PC-9 (cell line): ENCODE measurements around the gene SPATA12. TPM values are rescaled to one million over a fixed set of nuclear protein-coding genes. Genes with fewer than 3 reads are reported as not detected.

Experiments used
- BruUV-seq: library from RNA; stranded (reverse); fragments of 400-500 nt; replicated peaks from 2 replicates; lab custom pipeline; 2021; lab: Mats Ljungman, UMichigan
- CTCF ChIA-PET: fragments of 300-600 bp; sonication (Branson Sonifier 250); formaldehyde crosslinking; loops from one replicate; lab custom pipeline; 2022; ENCODE audit warnings: antibody characterized with exemption; lab: Charles Lee
- POLR2A ChIA-PET: fragments of 300-600 bp; sonication (Branson Sonifier 250); formaldehyde crosslinking; loops from one replicate; lab custom pipeline; 2022; ENCODE audit warnings: antibody characterized with exemption; ENCODE audit not compliant: unreplicated experiment; lab: Charles Lee
- DNase-seq, 2 experiments: peaks; one replicate each; pipeline versions ENCODE4 v3.0.0 to v3.0.0-alpha.2; 2015 to 2022; ENCODE audit warnings: mixed read lengths in 1 of 2
- H2AFZ ChIP-seq: fragments of 200-600 bp; sonication (generic); 2 replicates; pipeline ENCODE4 v1.8.1; 2017; ENCODE audit warnings: antibody characterized with exemption
- H3F3A ChIP-seq: fragments of 200-600 bp; sonication (generic); 2 replicates; pipeline ENCODE4 v1.8.1; 2017; ENCODE audit warnings: antibody characterized with exemption, mild to moderate bottlenecking, low read depth; ENCODE audit not compliant: insufficient read depth
- H3K27ac ChIP-seq: fragments of 200-600 bp; sonication (generic); 2 replicates; pipeline ENCODE4 v1.6.1; 2016; ENCODE audit warnings: mixed run types
- H3K27me3 ChIP-seq: fragments of 200-600 bp; sonication (generic); 2 replicates; pipeline ENCODE4 v1.6.1; 2016; ENCODE audit warnings: low read depth, mixed run types; ENCODE audit not compliant: insufficient read depth
- H3K36me3 ChIP-seq: fragments of 200-600 bp; sonication (generic); 2 replicates; pipeline ENCODE4 v1.6.1; 2016; ENCODE audit warnings: low read depth, mixed run types
- H3K4me1 ChIP-seq: fragments of 200-600 bp; sonication (generic); replicated peaks from 2 replicates; pipeline ENCODE4 v1.6.1; 2016; ENCODE audit warnings: mixed run types; ENCODE audit not compliant: insufficient read depth
- H3K4me2 ChIP-seq: fragments of 200-600 bp; sonication (generic); 2 replicates; pipeline ENCODE4 v1.6.1; 2017; ENCODE audit warnings: mixed run types
- H3K4me3 ChIP-seq: fragments of 200-600 bp; sonication (generic); 2 replicates; pipeline ENCODE4 v1.6.1; 2016; ENCODE audit warnings: mixed run types
- H3K79me2 ChIP-seq: fragments of 200-600 bp; sonication (generic); 2 replicates; pipeline ENCODE4 v1.6.1; 2017; ENCODE audit warnings: low read depth, mixed run types
- H3K9me2 ChIP-seq: fragments of 200-600 bp; sonication (generic); 2 replicates; pipeline ENCODE4 v1.8.1; 2017; ENCODE audit warnings: mild to moderate bottlenecking; ENCODE audit not compliant: insufficient read depth
- H3K9me3 ChIP-seq: fragments of 200-600 bp; sonication (generic); 2 replicates; pipeline ENCODE4 v1.8.1; 2016; ENCODE audit warnings: low read depth; ENCODE audit not compliant: insufficient read depth
- H4K20me1 ChIP-seq: fragments of 200-600 bp; sonication (generic); 2 replicates; pipeline ENCODE4 v1.8.1; 2017; ENCODE audit not compliant: insufficient read depth
- EZH2 ChIP-seq: fragments of 200-600 bp; sonication (generic); IDR thresholded peaks from 2 replicates; pipeline ENCODE4 v1.8.0; 2017; ENCODE audit warnings: antibody characterized with exemption, low read depth
- intact Hi-C: fragments of 100-400 bp; cut with micrococcal nuclease; formaldehyde crosslinking; loops from one replicate; pipeline ENCODE4 v1.10.0; 2022; ENCODE audit not compliant: unreplicated experiment
- total RNA-seq: library from RNA; stranded (reverse); gene quantifications from 2 replicates; pipeline ENCODE4 v1.2.3, GENCODE V29; 2021
- TF ChIP-seq, protein P1 (sequence below): fragments of 200-600 bp; sonication (generic); conservative IDR thresholded peaks from 2 replicates; pipeline ENCODE4 v1.6.1; 2017; ENCODE audit warnings: mixed run types, antibody characterized with exemption, mild to moderate bottlenecking, moderate library complexity

SPATA12 gene
- total RNA-seq, 1 experiment from 2014 or later = 0.57 TPM

DNA sequence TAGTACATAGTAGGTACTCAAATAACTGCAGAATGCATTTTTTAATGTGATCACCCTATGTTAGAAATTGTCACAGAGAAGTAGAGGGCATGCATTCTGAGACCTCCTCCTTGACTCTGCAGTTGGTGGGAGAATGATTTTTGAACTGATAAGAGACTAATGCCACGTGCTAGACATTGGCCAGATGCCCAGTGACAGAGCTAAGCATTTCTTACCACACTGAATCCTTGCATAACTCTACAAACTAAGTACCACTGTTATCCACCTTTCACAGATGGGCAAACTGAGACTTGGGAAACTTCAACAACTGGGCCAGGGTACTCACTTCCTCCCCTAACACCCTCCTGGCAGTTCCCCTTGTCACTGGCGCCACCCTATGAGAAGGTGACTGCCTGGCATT lies 33.5 kb upstream of the SPATA12 start:
- H2AFZ ChIP-seq = no peak overlapping the region
- H3K9me2 ChIP-seq = no peaks in the 10 kb centered on the region
- no peaks in the 10 kb centered on the region for H4K20me1 ChIP-seq
- no peak overlapping the region for H3K4me2 ChIP-seq
- H3K9me3 ChIP-seq = no peaks in the 10 kb centered on the region
- no peaks in the 10 kb centered on the region for H3F3A ChIP-seq
- no peaks in the 10 kb centered on the region for H3K79me2 ChIP-seq
- no peaks in the 10 kb centered on the region for H3K4me1 ChIP-seq
- no TSS peak for BruUV-seq
- no peak for DNase-seq
- H3K36me3 ChIP-seq = no peaks in the 10 kb centered on the region
- TF ChIP-seq, protein P1, sequence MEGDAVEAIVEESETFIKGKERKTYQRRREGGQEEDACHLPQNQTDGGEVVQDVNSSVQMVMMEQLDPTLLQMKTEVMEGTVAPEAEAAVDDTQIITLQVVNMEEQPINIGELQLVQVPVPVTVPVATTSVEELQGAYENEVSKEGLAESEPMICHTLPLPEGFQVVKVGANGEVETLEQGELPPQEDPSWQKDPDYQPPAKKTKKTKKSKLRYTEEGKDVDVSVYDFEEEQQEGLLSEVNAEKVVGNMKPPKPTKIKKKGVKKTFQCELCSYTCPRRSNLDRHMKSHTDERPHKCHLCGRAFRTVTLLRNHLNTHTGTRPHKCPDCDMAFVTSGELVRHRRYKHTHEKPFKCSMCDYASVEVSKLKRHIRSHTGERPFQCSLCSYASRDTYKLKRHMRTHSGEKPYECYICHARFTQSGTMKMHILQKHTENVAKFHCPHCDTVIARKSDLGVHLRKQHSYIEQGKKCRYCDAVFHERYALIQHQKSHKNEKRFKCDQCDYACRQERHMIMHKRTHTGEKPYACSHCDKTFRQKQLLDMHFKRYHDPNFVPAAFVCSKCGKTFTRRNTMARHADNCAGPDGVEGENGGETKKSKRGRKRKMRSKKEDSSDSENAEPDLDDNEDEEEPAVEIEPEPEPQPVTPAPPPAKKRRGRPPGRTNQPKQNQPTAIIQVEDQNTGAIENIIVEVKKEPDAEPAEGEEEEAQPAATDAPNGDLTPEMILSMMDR = no peak
- no peak for TF ChIP-seq EZH2
- CTCF ChIA-PET = interaction anchor here (0.5 kb wide), 1 partner anchor 120 kb away, joined by 9 read pairs; no protein-coding TSS in a partner anchor
- no peak overlapping the region for H3K4me3 ChIP-seq
- intact Hi-C loops = no loop called here
- POLR2A ChIA-PET = no interaction called here
- no peak overlapping the region for H3K27ac ChIP-seq
- no peaks in the 10 kb centered on the region for H3K27me3 ChIP-seq

DNA sequence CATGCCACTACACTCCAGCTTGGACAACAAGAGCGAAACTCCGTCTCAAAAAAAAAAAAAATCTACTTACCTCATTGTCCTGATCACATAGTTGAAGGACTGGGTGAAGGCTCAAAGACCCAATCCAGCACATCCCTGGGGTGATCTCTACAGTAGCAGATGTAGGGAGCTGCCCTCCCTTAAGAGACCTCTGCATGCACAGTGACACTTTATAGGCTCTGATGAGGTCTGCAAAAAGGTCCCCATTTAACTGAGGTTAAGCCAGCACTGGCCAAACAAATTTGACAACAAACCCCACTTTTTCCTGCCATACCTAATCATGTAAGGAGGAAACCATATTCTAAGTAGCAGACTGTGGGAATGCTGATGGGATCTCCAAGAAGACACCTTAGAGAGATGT lies 31.1 kb upstream of the SPATA12 start:
- Histone ChIP-seq H3K27ac (no peak overlapping the region), H4K20me1 (no peaks in the 10 kb centered on the region), H3F3A (no peaks in the 10 kb centered on the region), H3K36me3 (0 out of 2 replicates have a peak, but pooled peaks cover 5% of the 10 kb centered on the region), H3K4me2 (no peak overlapping the region), H3K9me2 (no peaks in the 10 kb centered on the region), H3K9me3 (no peaks in the 10 kb centered on the region), H3K79me2 (no peaks in the 10 kb centered on the region), H3K4me3 (no peak overlapping the region), H2AFZ (no peak overlapping the region), H3K4me1 (no peaks in the 10 kb centered on the region), H3K27me3 (no peaks in the 10 kb centered on the region)
- no peak for TF ChIP-seq EZH2
- intact Hi-C loops = no loop called here
- no peak for DNase-seq
- no TSS peak for BruUV-seq
- ChIA-PET POLR2A (no interaction called here), CTCF (no interaction called here)

DNA sequence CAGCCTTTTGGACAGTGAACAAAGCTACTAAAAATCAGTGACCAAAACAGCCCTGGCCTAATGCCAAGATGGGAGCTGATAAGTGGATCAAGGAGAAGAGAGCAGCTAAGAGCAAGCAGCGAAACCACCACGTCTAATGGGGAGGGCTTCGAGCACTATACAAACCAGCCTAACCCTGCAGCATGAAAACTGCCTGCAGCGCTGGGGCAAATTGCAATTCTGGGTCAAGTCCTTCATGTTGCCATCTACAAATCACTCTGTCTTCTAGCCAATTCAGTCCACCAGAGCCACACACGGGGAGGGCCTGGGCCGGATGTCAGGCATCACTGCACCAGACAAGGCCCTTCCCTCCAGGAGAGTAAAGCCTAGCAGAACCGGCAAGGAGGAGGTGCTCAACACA lies 30.5 kb upstream of the SPATA12 start:
- intact Hi-C loops = no loop called here
- no peak for DNase-seq
- Histone ChIP-seq H3K36me3 (0 out of 2 replicates have a peak, but pooled peaks cover 5% of the 10 kb centered on the region), H3K27ac (no peak overlapping the region), H3K4me1 (no peaks in the 10 kb centered on the region), H3K79me2 (no peaks in the 10 kb centered on the region), H3K4me2 (no peak overlapping the region), H3K27me3 (no peaks in the 10 kb centered on the region), H3K9me3 (no peaks in the 10 kb centered on the region), H3K9me2 (no peaks in the 10 kb centered on the region), H4K20me1 (no peaks in the 10 kb centered on the region), H3K4me3 (no peak overlapping the region), H3F3A (no peaks in the 10 kb centered on the region), H2AFZ (no peak overlapping the region)
- TF ChIP-seq, protein P1 = no peak
- TF ChIP-seq EZH2 = no peak
- BruUV-seq = no TSS peak
- ChIA-PET CTCF (no interaction called here), POLR2A (no interaction called here)

DNA sequence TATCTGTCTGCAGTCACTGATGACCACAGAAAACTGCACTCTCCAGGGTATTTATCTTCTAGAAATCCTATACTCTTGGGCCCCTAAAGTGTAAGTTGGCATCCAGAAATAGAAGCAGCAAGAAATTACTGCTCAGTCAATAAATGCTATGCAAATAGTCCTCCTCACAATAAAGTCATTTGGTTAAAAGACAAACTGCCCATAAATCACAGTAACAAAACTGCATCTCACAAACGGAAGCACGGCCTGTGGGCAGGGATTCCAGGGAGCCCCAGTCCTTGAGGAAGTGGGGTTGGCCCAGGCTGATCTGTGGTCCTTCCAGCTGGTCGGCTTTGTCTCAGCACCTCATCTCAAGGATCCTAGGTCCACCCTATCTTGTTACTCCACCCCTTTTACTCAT lies 29.7 kb upstream of the SPATA12 start:
- DNase-seq = no peak
- no TSS peak for BruUV-seq
- CTCF ChIA-PET = no interaction called here

More for the DNA sequence above, 29.7 kb upstream of the SPATA12 start:
- no peak overlapping the region for H3K4me2 ChIP-seq
- H3K27ac ChIP-seq = no peak overlapping the region
- no peaks in the 10 kb centered on the region for H3K4me1 ChIP-seq
- H3K9me3 ChIP-seq = no peaks in the 10 kb centered on the region
- intact Hi-C loops = no loop called here
- H3K27me3 ChIP-seq = no peaks in the 10 kb centered on the region
- H3K9me2 ChIP-seq = no peaks in the 10 kb centered on the region
- POLR2A ChIA-PET = no interaction called here
- no peak overlapping the region for H3K4me3 ChIP-seq
- H3K36me3 ChIP-seq = 0 out of 2 replicates have a peak, but pooled peaks cover 5% of the 10 kb centered on the region
- no peak overlapping the region for H2AFZ ChIP-seq
- H3K79me2 ChIP-seq = no peaks in the 10 kb centered on the region
- TF ChIP-seq, protein P1 = no peak
- no peak for TF ChIP-seq EZH2
- no peaks in the 10 kb centered on the region for H3F3A ChIP-seq
- H4K20me1 ChIP-seq = no peaks in the 10 kb centered on the region
